Loucy (cell line): ENCODE data around the gene TMEM45A.

Experiments used
- CTCF ChIP-seq: fragments of 200-600 bp; sonication (generic); conservative IDR thresholded peaks from 2 replicates; pipeline ENCODE4 v1.5.1; 2014; ENCODE audit warnings: mild to moderate bottlenecking, antibody characterized with exemption, low read length
- EZH2phosphoT487 ChIP-seq: fragments of 200-600 bp; IDR thresholded peaks from 2 replicates; pipeline ENCODE4 v1.6.1; 2018; ENCODE audit warnings: antibody characterized with exemption, mild to moderate bottlenecking, moderate library complexity, borderline replicate concordance

- TF ChIP-seq CTCF (no peak), EZH2phosphoT487 (no peak)
These were observed 38.7 kb downstream of the TMEM45A start for GRCh38 chr3:100531093-100531492.
